Measurements from ENCODE around the gene FOXP1. TPM values are rescaled to one million over a fixed set of nuclear protein-coding genes. Genes with fewer than 3 reads are reported as not detected.

FOXP1 gene
- total and polyA plus RNA-seq, 2 of the 8 experiments (the other 6 are each of a cell fraction or from before 2014, with no cell fraction given) = 13.9 to 25.4 TPM

DNA sequence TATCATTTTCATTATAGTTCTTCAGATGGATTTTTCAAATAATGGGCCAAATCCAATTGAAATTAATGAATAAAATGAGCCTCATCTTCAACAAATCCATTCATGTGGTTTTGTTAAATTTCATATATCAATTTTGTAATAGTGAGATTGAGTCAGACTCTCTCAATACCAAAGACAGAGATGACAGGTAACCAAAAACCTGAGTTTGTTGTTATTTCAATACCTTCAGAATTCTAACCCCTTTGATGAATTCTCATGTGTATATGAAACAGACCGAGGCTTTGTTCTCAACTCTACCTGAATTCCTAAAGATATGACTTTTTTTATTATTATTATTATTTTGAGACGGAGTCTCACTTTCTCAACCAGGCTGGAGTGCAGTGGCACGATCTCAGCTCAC is 92.8 kb downstream of the FOXP1 start (continued):
- no peak for TF ChIP-seq SUZ12 (IDR thresholded peaks at IDR 0.05; ENCODE audit: low read length)
- TF ChIP-seq EGR1 (IDR thresholded peaks at IDR 0.05; ENCODE audit: borderline replicate concordance, low read depth, low read length) = no peak
- TF ChIP-seq RXRA (IDR thresholded peaks at IDR 0.05; ENCODE audit: insufficient read depth, low read depth, low read length) = no peak
- TF ChIP-seq TAF1 (IDR thresholded peaks at IDR 0.05; ENCODE audit: low read depth, low read length) = no peak
- no peak for TF ChIP-seq NRF1 (IDR thresholded peaks at IDR 0.05; ENCODE audit: low read depth, low read length)
- no peak for TF ChIP-seq CHD1 (IDR thresholded peaks at IDR 0.05; ENCODE audit: low read depth, low read length)
- no peak for TF ChIP-seq POLR2AphosphoS5 (IDR thresholded peaks at IDR 0.05; ENCODE audit: low read depth, low read length)
- no peak for TF ChIP-seq RAD21 (IDR thresholded peaks at IDR 0.05 in 1 of 2, conservative IDR thresholded peaks at IDR 0.05 in 1 of 2; ENCODE audit: low read depth in 2 of 2, low read length in 2 of 2)

Data from H1 (cell line).